Kidney tubule cell (primary cell): Measurements from ENCODE around the gene ANKRD36.
"Not testable (repeated sequence)": the region's sequence is repeated elsewhere in the genome, so short reads cannot be mapped to it uniquely, and the experiment has no call there.

Experiments used
- DNase-seq: peaks from one replicate; pipeline ENCODE4 v3.0.0-alpha.2; 2018; ENCODE audit warnings: low spot score

Gene ANKRD36

GRCh38 chr2:97293687-97294086, 180.7 kb downstream of the ANKRD36 start:
- not testable (repeated sequence) for DNase-seq
